HG03354 (cell line): ENCODE data around the gene OR5H14.
"Not testable (repeated sequence)": the region's sequence is repeated elsewhere in the genome, so short reads cannot be mapped to it uniquely, and the experiment has no call there.

Experiments
- ATAC-seq: cut with Tn5 transposase; IDR thresholded peaks from one replicate; pipeline ENCODE4 v1.9.1; 2021; ENCODE audit warnings: mild to moderate bottlenecking; ENCODE audit not compliant: unreplicated experiment, poor library complexity, severe bottlenecking

The OR5H14 gene

GRCh38 chr3:98190911-98191310 is 43.6 kb downstream of the OR5H14 start:
- not testable (repeated sequence) for ATAC-seq

- ATAC-seq = not testable (repeated sequence)
Observed at GRCh38 chr3:98196293-98196692, 49.0 kb downstream of the OR5H14 start.

- no peak for ATAC-seq
Observed at GRCh38 chr3:98199020-98199419, 51.7 kb downstream of the OR5H14 start.
